CD4-positive, alpha-beta T cell (primary cell): ENCODE measurements around the gene ARHGDIB. TPM values are rescaled to one million over a fixed set of nuclear protein-coding genes. Genes with fewer than 3 reads are reported as not detected.

ENCODE experiments used
- ATAC-seq: fragments of 200-7000 bp; cut with Tn5 transposase; one replicate; pipeline ENCODE4 v1.10.0; 2022; ENCODE audit warnings: mild to moderate bottlenecking; ENCODE audit not compliant: poor library complexity
- CTCF ChIA-PET: fragments of 350-600 bp; sonication (Branson Sonifier 250); formaldehyde crosslinking; loops from one replicate; lab custom pipeline; 2021; ENCODE audit warnings: antibody characterized with exemption, inconsistent platforms; lab: Charles Lee
- POLR2A ChIA-PET: fragments of 350-600 bp; sonication (Branson Sonifier 250); formaldehyde crosslinking; loops from one replicate; lab custom pipeline; 2021; ENCODE audit warnings: antibody characterized with exemption, inconsistent platforms; lab: Charles Lee
- DNase-seq, 14 experiments: peaks; one replicate each; pipeline ENCODE4 v3.0.0-alpha.2; 2013 to 2020; ENCODE audit warnings: mixed read lengths in 2 of 14
- H3K27ac ChIP-seq, 2 donors: one replicate each; pipeline versions ENCODE4 v1.5.1 to v1.7.0; 2013; ENCODE audit warnings: low read length in 2 of 2, low read depth in 1 of 2, mild to moderate bottlenecking in 1 of 2
- H3K27me3 ChIP-seq, 2 experiments: 1 replicate in 1 of 2; 2 replicates in 1 of 2; pipeline versions ENCODE4 v1.6.1 to v1.7.0; 2013; ENCODE audit warnings: low read length in 2 of 2, control low read depth in 1 of 2, mild to moderate bottlenecking in 1 of 2, moderate library complexity in 1 of 2; ENCODE audit not compliant: insufficient read depth in 2 of 2, control insufficient read depth in 1 of 2
- H3K36me3 ChIP-seq: one replicate; pipeline ENCODE4 v1.6.1; 2013; ENCODE audit warnings: low read length, control low read depth; ENCODE audit not compliant: insufficient read depth
- H3K4me1 ChIP-seq: one replicate; pipeline ENCODE4 v1.6.1; 2013; ENCODE audit warnings: low read length, control low read depth; ENCODE audit not compliant: insufficient read depth
- H3K4me3 ChIP-seq: one replicate; pipeline ENCODE4 v1.5.1; 2013; ENCODE audit warnings: mild to moderate bottlenecking, low read length, moderate library complexity
- H3K9me3 ChIP-seq, 2 experiments: 1 replicate in 1 of 2; 2 replicates in 1 of 2; pipeline versions ENCODE4 v1.6.1 to v1.7.0; 2013; ENCODE audit warnings: low read length in 2 of 2, mild to moderate bottlenecking in 2 of 2, control low read depth in 1 of 2, moderate library complexity in 1 of 2; ENCODE audit not compliant: control insufficient read depth in 1 of 2, insufficient read depth in 1 of 2
- H3K27ac Mint-ChIP-seq: one replicate; pipeline ENCODE4 v1.8.0; 2020; ENCODE audit warnings: mixed read lengths
- H3K27me3 Mint-ChIP-seq: one replicate; pipeline ENCODE4 v1.8.0; 2021; ENCODE audit warnings: mixed read lengths
- H3K36me3 Mint-ChIP-seq: one replicate; pipeline ENCODE4 v1.8.0; 2021; ENCODE audit warnings: low read depth, mixed read lengths
- H3K4me1 Mint-ChIP-seq: one replicate; pipeline ENCODE4 v1.8.0; 2021; ENCODE audit warnings: low read depth, mixed read lengths
- H3K4me3 Mint-ChIP-seq: one replicate; pipeline ENCODE4 v1.8.0; 2020; ENCODE audit warnings: mild to moderate bottlenecking, mixed read lengths
- H3K9me3 Mint-ChIP-seq: one replicate; pipeline ENCODE4 v1.8.0; 2020; ENCODE audit warnings: mixed read lengths
- CTCF ChIP-seq: fragments of 200-600 bp; IDR thresholded peaks from one replicate; pipeline ENCODE4 v1.8.0; 2022; ENCODE audit warnings: antibody characterized with exemption, mild to moderate bottlenecking
- intact Hi-C, 2 experiments: fragments of 100-400 bp; cut with DNase I in 1 of 2; cut with micrococcal nuclease in 1 of 2; formaldehyde crosslinking; loops; one replicate each; pipeline versions ENCODE4 v1.15.1 to v1.9.0; 2023 to 2025; cut with DNase I, micrococcal nuclease
- total RNA-seq, 174 experiments: library from RNA in 2 of 174; stranded (reverse) in 2 of 174; gene quantifications; one replicate each; pipeline ENCODE4 v1.2.3 and lab custom pipeline; 2021 to 2026

The ARHGDIB gene
- total RNA-seq, 2 experiments from 2014 or later, result 872 to 942 TPM

- Histone ChIP-seq H3K27ac (peak overlapping the region; percentile 90 to 95), H3K9me3 (no peaks in the 10 kb centered on the region), H3K4me3 (peak overlapping the region; percentile 80), H3K36me3 (peaks cover 68% of the 10 kb centered on the region), H3K4me1 (peaks cover 64% of the 10 kb centered on the region), H3K27me3 (no peaks in the 10 kb centered on the region)
- H3K27me3 Mint-ChIP-seq, result no peaks in the 10 kb centered on the region
- H3K9me3 Mint-ChIP-seq, result no peaks in the 10 kb centered on the region
- intact Hi-C loops, result loop anchor here in 1 of 2 experiments (10.0 kb wide), 1 partner anchor 569 kb away; no protein-coding TSS in a partner anchor
- no peak for TF ChIP-seq CTCF
- H3K4me1 Mint-ChIP-seq, result peaks cover 91% of the 10 kb centered on the region
- peaks cover 94% of the 10 kb centered on the region for H3K36me3 Mint-ChIP-seq
- no peak for ATAC-seq
- H3K27ac Mint-ChIP-seq, result peak overlapping the region; percentile 94
- H3K4me3 Mint-ChIP-seq, result peak overlapping the region; percentile 88
- ChIA-PET POLR2A (interaction anchor here (1.0 to 1.6 kb wide), 6 partner anchors 8 to 184 kb away, joined by 3 to 12 read pairs (median 4); partner anchors contain the start of gene ERP27), CTCF (interaction anchor here (0.6 to 1.3 kb wide), 3 partner anchors 14 to 184 kb away, joined by 3 to 5 read pairs (median 3); no protein-coding TSS in a partner anchor)
- DNase-seq, result no peak
Observed at GRCh38 chr12:14953752-14954151, 7.6 kb downstream of the ARHGDIB start.

GRCh38 chr12:14952299-14952921, 9.0 kb downstream of the ARHGDIB start:
- peak; percentile 62 for ATAC-seq
- ChIA-PET POLR2A (interaction anchor here (0.6 to 2.9 kb wide), 5 partner anchors 8 to 182 kb away, joined by 3 to 24 read pairs (median 6); partner anchors contain the start of gene ARHGDIB), CTCF (no interaction called here)
- Histone ChIP-seq H3K27ac (peak overlapping the region; percentile 90 to 95), H3K36me3 (peaks cover 71% of the 10 kb centered on the region), H3K4me3 (peak overlapping the region; percentile 80), H3K27me3 (no peaks in the 10 kb centered on the region), H3K4me1 (peaks cover 67% of the 10 kb centered on the region), H3K9me3 (no peaks in the 10 kb centered on the region)
- Mint-ChIP-seq H3K9me3 (no peaks in the 10 kb centered on the region), H3K4me1 (peaks cover 94% of the 10 kb centered on the region), H3K4me3 (peak overlapping the region; percentile 88), H3K27ac (peak overlapping the region; percentile 94), H3K36me3 (peaks cover 92% of the 10 kb centered on the region), H3K27me3 (no peaks in the 10 kb centered on the region)
- no peak for TF ChIP-seq CTCF
- intact Hi-C loops, result loop anchor here (1.0 to 10.0 kb wide), 2 partner anchors 9 to 568 kb away; partner anchors contain the start of gene ARHGDIB (in 1 of the 2)
- DNase-seq, result peak in 6 of 14 experiments; percentile 25 to 93 (median 68)

GRCh38 chr12:14951851-14952250, 9.6 kb downstream of the ARHGDIB start:
- H3K27me3 Mint-ChIP-seq, result no peaks in the 10 kb centered on the region
- peaks cover 92% of the 10 kb centered on the region for H3K36me3 Mint-ChIP-seq
- ATAC-seq, result no peak
- H3K27ac Mint-ChIP-seq, result peak overlapping the region; percentile 94
- peaks cover 97% of the 10 kb centered on the region for H3K4me1 Mint-ChIP-seq
- ChIA-PET POLR2A (interaction anchor here (0.6 to 2.9 kb wide), 7 partner anchors 9 to 270 kb away, joined by 3 to 24 read pairs (median 5); partner anchors contain the start of genes ARHGDIB and RERG), CTCF (no interaction called here)
- Histone ChIP-seq H3K9me3 (no peaks in the 10 kb centered on the region), H3K4me3 (peak overlapping the region; percentile 80), H3K36me3 (peaks cover 73% of the 10 kb centered on the region), H3K27ac (peak overlapping the region; percentile 90 to 95), H3K4me1 (peaks cover 73% of the 10 kb centered on the region), H3K27me3 (no peaks in the 10 kb centered on the region)
- H3K9me3 Mint-ChIP-seq, result no peaks in the 10 kb centered on the region
- intact Hi-C loops, result loop anchor here (1.0 to 10.0 kb wide), 2 partner anchors 9 to 567 kb away; partner anchors contain the start of gene ARHGDIB (in 1 of the 2)
- TF ChIP-seq CTCF, result no peak
- peak overlapping the region; percentile 88 for H3K4me3 Mint-ChIP-seq
- DNase-seq, result peak in 1 of 14 experiments; percentile 35
